Measurements from ENCODE around the gene GFRA1. TPM values are rescaled to one million over a fixed set of nuclear protein-coding genes. Genes with fewer than 3 reads are reported as not detected.
"Not testable (repeated sequence)": the region's sequence is repeated elsewhere in the genome, so short reads cannot be mapped to it uniquely, and the experiment has no call there.

Gene GFRA1
- total and polyA plus RNA-seq, 2 donors (not counting 3 experiments of a cell fraction or from before 2014, with no cell fraction given): 0.22 to 0.88 TPM

GRCh38 chr10:116038259-116038658 lies 234.7 kb downstream of the GFRA1 start:
- Histone ChIP-seq H3K79me2 (ENCODE audit: control insufficient read depth, insufficient read depth, low read length) (no peaks in the 10 kb centered on the region), H3K9me1 (replicated peaks; ENCODE audit: control insufficient read depth, extremely low read depth, insufficient read depth, low read length) (no peaks in the 10 kb centered on the region), H3K4me2 (ENCODE audit: insufficient read depth, low read length) (no peak overlapping the region), H3K27me3 (ENCODE audit: control insufficient read depth in 2 of 2, insufficient read depth in 2 of 2, low read length in 2 of 2) (no peaks in the 10 kb centered on the region), H3K27ac (ENCODE audit: insufficient read depth, low read depth, low read length) (no peak overlapping the region), H3K9ac (replicated peaks; ENCODE audit: extremely low read depth, insufficient read depth, low read length) (no peak overlapping the region), H3K4me3 (replicated peaks in 1 of 3; ENCODE audit: insufficient read depth in 1 of 3, low read depth in 1 of 3, low read length in 3 of 3) (no peak overlapping the region), H3K36me3 (ENCODE audit: control insufficient read depth in 2 of 2, extremely low read depth in 1 of 2, insufficient read depth in 2 of 2, low read length in 2 of 2) (no peaks in the 10 kb centered on the region), H4K20me1 (replicated peaks; ENCODE audit: control insufficient read depth, extremely low read depth, insufficient read depth, low read length) (no peaks in the 10 kb centered on the region), H3K4me1 (ENCODE audit: control insufficient read depth, extremely low read depth, insufficient read depth, low read length) (no peaks in the 10 kb centered on the region), H3K9me3 (replicated peaks; ENCODE audit: control insufficient read depth, insufficient read depth, low read length) (no peaks in the 10 kb centered on the region), H2AFZ (ENCODE audit: low read depth, low read length) (no peak overlapping the region)
- ChIA-PET CTCF (no interaction called here), POLR2A (no interaction called here)
- TF ChIP-seq FOS (IDR thresholded peaks at IDR 0.05; ENCODE audit: borderline replicate concordance, insufficient read depth, low read length) (no peak), POLR2A (IDR thresholded peaks at IDR 0.05; ENCODE audit: low read depth, low read length) (no peak), EZH2 (IDR thresholded peaks at IDR 0.05; ENCODE audit: borderline replicate concordance, low read depth, low read length, severe bottlenecking) (no peak), MYC (IDR thresholded peaks at IDR 0.05; ENCODE audit: low read depth, low read length) (no peak), JUN (IDR thresholded peaks at IDR 0.05; ENCODE audit: borderline replicate concordance, insufficient read depth, insufficient read length, low read depth) (no peak), GATA2 (IDR thresholded peaks at IDR 0.05; ENCODE audit: insufficient read depth, insufficient read length, low read depth, low read length) (no peak), POLR2AphosphoS5 (IDR thresholded peaks at IDR 0.05; ENCODE audit: insufficient read depth, low read depth, low read length) (no peak), CTCF (IDR thresholded peaks at IDR 0.05; ENCODE audit: extremely low read depth in 1 of 2, insufficient read depth in 1 of 2, low read depth in 1 of 2, low read length in 2 of 2) (no peak), MAX (IDR thresholded peaks at IDR 0.05; ENCODE audit: insufficient read depth, insufficient read length) (no peak)
- no peak for DNase-seq (ENCODE audit: low read depth, low spot score)
- dilution Hi-C loops (cut with MboI; ENCODE audit: extremely low pct_ligation_motif_present, low sequenced_read_pairs): no loop called here
- no TSS peak for BruUV-seq (replicated peaks)
- no peak for FAIRE-seq
- intact Hi-C loops (cut with micrococcal nuclease): no loop called here

- H4K20me1 ChIP-seq (replicated peaks; ENCODE audit: control insufficient read depth, extremely low read depth, insufficient read depth, low read length); DNase-seq (ENCODE audit: low read depth, low spot score); intact Hi-C loops (cut with micrococcal nuclease); H3K27ac ChIP-seq (ENCODE audit: insufficient read depth, low read depth, low read length); H3K4me1 ChIP-seq (ENCODE audit: control insufficient read depth, extremely low read depth, insufficient read depth, low read length); H3K9ac ChIP-seq (replicated peaks; ENCODE audit: extremely low read depth, insufficient read depth, low read length); H3K36me3 ChIP-seq (ENCODE audit: control insufficient read depth in 2 of 2, extremely low read depth in 1 of 2, insufficient read depth in 2 of 2, low read length in 2 of 2); H3K27me3 ChIP-seq (ENCODE audit: control insufficient read depth in 2 of 2, insufficient read depth in 2 of 2, low read length in 2 of 2); BruUV-seq (replicated peaks); FAIRE-seq; H3K4me3 ChIP-seq (replicated peaks in 1 of 3; ENCODE audit: insufficient read depth in 1 of 3, low read depth in 1 of 3, low read length in 3 of 3); POLR2A ChIA-PET; H3K79me2 ChIP-seq (ENCODE audit: control insufficient read depth, insufficient read depth, low read length); H2AFZ ChIP-seq (ENCODE audit: low read depth, low read length); H3K9me3 ChIP-seq (replicated peaks; ENCODE audit: control insufficient read depth, insufficient read depth, low read length); CTCF ChIA-PET; H3K9me1 ChIP-seq (replicated peaks; ENCODE audit: control insufficient read depth, extremely low read depth, insufficient read depth, low read length); H3K4me2 ChIP-seq (ENCODE audit: insufficient read depth, low read length); dilution Hi-C loops (cut with MboI; ENCODE audit: extremely low pct_ligation_motif_present, low sequenced_read_pairs): not testable (repeated sequence)
Measured at GRCh38 chr10:116035406-116035805, 237.6 kb downstream of the GFRA1 start.
